Uterus (tissue), 4 donors: Measurements from ENCODE around the gene EVL. TPM values are rescaled to one million over a fixed set of nuclear protein-coding genes. Genes with fewer than 3 reads are reported as not detected.
"Not testable (repeated sequence)": the region's sequence is repeated elsewhere in the genome, so short reads cannot be mapped to it uniquely, and the experiment has no call there.

Experiments used
- DNase-seq, 2 donors: peaks; one replicate each; pipeline ENCODE4 v3.0.0-alpha.2; 2019 to 2020
- H3K27ac ChIP-seq, 2 donors: fragments of 200-600 bp; sonication (generic); 1 replicate in 1 of 2; 2 replicates in 1 of 2; pipeline ENCODE4 v1.5.1; 2016 to 2018
- H3K27me3 ChIP-seq, 2 donors: fragments of 200-600 bp; sonication (generic); one replicate each; pipeline ENCODE4 v1.5.1; 2018 to 2019; ENCODE audit warnings: control low read depth in 1 of 2
- H3K36me3 ChIP-seq, 2 donors: fragments of 200-600 bp; sonication (generic); one replicate each; pipeline ENCODE4 v1.5.1; 2019; ENCODE audit warnings: control low read depth in 1 of 2
- H3K4me1 ChIP-seq, 2 donors: fragments of 200-600 bp; sonication (generic); one replicate each; pipeline ENCODE4 v1.5.1; 2018 to 2019; ENCODE audit warnings: control low read depth in 1 of 2
- H3K4me3 ChIP-seq, 2 donors: fragments of 200-600 bp; sonication (generic); 1 replicate in 1 of 2; 2 replicates in 1 of 2; pipeline ENCODE4 v1.5.1; 2018 to 2019; ENCODE audit warnings: mild to moderate bottlenecking in 1 of 2
- H3K9me3 ChIP-seq, 2 donors: fragments of 200-600 bp; sonication (generic); one replicate each; pipeline ENCODE4 v1.5.1; 2019; ENCODE audit warnings: control low read depth in 1 of 2
- POLR2A ChIP-seq, 2 donors: fragments of 450-650 bp; IDR thresholded peaks; one replicate each; pipeline ENCODE4 v1.6.1; 2016; ENCODE audit warnings: antibody characterized with exemption in 2 of 2, mild to moderate bottlenecking in 1 of 2, moderate library complexity in 1 of 2
- intact Hi-C: fragments of 100-400 bp; cut with DNase I; formaldehyde crosslinking; loops from one replicate; pipeline ENCODE4 v1.15.1; 2023; ENCODE audit warnings: low total_unique reads
- total RNA-seq, 4 donors: library from RNA; depleted of rRNA in 3 of 4; stranded (reverse); fragments of >200 nt in 3 of 4; gene quantifications; one replicate each; pipeline versions ENCODE4 v1.1.0 to v1.2.4, GENCODE V29; 2014 to 2023
- TF ChIP-seq, protein P1 (sequence below), 4 experiments: fragments of 200-600 bp in 2 of 4; fragments of 450-650 bp in 2 of 4; sonication (generic) in 2 of 4; IDR thresholded peaks; one replicate each; pipeline ENCODE4 v1.5.1; 2016 to 2019; ENCODE audit warnings: antibody characterized with exemption in 4 of 4, mild to moderate bottlenecking in 2 of 4, moderate library complexity in 1 of 4
- donor health status: DM: yes; HTN: yes; CAD: no.

The EVL gene
- total RNA-seq, 4 donors from 2014 or later: 22.1 to 133 (median 67.5) TPM

DNA sequence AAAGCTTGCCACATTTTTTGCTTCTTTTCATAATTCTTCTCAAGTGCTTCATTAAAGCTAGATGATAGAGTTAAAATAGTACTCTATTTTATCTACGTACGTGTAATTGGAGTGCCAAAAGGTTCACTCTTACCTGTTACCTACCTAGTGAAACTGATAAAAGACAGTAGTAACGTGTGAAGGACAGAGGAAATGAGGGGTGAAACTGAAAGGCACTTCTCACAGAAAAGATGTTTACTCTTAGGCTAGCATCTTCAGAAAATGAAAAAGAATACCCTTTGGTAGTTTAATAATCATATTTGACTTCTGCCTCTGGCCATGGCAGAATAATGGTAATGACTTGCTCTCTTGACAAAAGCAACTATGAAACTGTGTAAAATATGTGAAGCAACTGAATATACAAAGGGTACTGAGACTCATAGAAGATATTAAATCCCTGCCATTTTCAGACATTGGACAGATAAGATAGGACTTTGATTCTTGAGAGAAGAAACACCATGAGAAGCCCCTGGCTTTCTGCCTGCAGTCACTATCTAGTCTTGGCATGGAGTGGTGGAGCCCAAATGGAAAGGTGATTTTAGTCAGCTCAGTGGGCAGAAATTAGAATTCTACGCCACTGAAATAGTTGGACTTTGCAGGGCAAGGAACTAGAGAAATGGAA lies 6.3 kb upstream of the EVL start:
- Histone ChIP-seq H3K27ac (no peak overlapping the region), H3K27me3 (no peaks in the 10 kb centered on the region), H3K4me1 (no peaks in the 10 kb centered on the region), H3K9me3 (no peaks in the 10 kb centered on the region), H3K36me3 (no peaks in the 10 kb centered on the region), H3K4me3 (no peak overlapping the region)
- DNase-seq: no peak
- intact Hi-C loops: no loop called here
- TF ChIP-seq POLR2A (IDR thresholded peaks at IDR 0.05): no peak
- TF ChIP-seq, protein P1, sequence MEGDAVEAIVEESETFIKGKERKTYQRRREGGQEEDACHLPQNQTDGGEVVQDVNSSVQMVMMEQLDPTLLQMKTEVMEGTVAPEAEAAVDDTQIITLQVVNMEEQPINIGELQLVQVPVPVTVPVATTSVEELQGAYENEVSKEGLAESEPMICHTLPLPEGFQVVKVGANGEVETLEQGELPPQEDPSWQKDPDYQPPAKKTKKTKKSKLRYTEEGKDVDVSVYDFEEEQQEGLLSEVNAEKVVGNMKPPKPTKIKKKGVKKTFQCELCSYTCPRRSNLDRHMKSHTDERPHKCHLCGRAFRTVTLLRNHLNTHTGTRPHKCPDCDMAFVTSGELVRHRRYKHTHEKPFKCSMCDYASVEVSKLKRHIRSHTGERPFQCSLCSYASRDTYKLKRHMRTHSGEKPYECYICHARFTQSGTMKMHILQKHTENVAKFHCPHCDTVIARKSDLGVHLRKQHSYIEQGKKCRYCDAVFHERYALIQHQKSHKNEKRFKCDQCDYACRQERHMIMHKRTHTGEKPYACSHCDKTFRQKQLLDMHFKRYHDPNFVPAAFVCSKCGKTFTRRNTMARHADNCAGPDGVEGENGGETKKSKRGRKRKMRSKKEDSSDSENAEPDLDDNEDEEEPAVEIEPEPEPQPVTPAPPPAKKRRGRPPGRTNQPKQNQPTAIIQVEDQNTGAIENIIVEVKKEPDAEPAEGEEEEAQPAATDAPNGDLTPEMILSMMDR (IDR thresholded peaks at IDR 0.05): no peak

DNA sequence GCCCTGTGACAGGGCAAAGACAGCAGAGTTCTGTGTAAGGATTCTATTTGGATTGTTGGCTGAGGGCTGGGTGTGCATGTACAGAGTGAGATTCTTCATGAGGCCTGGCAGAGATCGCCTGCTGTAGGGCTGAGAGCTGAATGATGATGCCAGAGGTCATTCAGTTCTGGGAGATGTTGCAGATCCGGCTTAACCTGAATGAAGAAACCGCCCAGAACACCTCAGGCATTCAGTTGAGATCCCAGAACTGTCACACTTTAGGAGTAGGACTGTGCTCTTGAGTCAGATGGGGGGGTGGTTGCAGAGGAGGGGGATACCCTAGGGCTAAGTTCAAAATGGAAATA lies 5.8 kb upstream of the EVL start:
- Histone ChIP-seq H3K36me3 (no peaks in the 10 kb centered on the region), H3K4me1 (no peaks in the 10 kb centered on the region), H3K9me3 (no peaks in the 10 kb centered on the region), H3K4me3 (no peak overlapping the region), H3K27me3 (no peaks in the 10 kb centered on the region), H3K27ac (no peak overlapping the region)
- intact Hi-C loops: no loop called here
- TF ChIP-seq, protein P1 (IDR thresholded peaks at IDR 0.05): no peak
- no peak for TF ChIP-seq POLR2A (IDR thresholded peaks at IDR 0.05)
- no peak for DNase-seq

DNA sequence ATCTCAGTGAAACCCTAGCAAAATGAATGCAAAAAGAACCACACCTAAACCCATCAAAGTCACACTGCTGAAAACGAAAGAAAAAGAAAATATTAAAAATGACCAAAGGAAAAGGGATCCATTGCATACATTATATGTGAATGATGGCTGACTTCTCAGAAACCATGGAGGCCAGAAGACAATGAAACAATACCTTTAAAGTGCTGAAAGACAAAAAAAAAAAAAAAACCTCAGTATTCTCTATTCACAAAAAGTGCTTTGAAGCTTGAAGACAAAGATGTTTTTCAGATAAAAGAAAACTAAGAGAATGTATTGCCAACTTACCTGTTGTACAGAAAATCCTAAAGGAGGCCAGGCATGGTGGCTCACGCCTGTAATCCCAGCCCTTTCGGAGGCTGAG lies 4.5 kb upstream of the EVL start:
- Histone ChIP-seq H3K27me3 (no peaks in the 10 kb centered on the region), H3K27ac (no peak overlapping the region), H3K36me3 (no peaks in the 10 kb centered on the region), H3K4me3 (no peak overlapping the region), H3K9me3 (no peaks in the 10 kb centered on the region), H3K4me1 (no peaks in the 10 kb centered on the region)
- intact Hi-C loops: no loop called here
- DNase-seq: no peak
- TF ChIP-seq, protein P1 (IDR thresholded peaks at IDR 0.05): no peak
- no peak for TF ChIP-seq POLR2A (IDR thresholded peaks at IDR 0.05)

DNA sequence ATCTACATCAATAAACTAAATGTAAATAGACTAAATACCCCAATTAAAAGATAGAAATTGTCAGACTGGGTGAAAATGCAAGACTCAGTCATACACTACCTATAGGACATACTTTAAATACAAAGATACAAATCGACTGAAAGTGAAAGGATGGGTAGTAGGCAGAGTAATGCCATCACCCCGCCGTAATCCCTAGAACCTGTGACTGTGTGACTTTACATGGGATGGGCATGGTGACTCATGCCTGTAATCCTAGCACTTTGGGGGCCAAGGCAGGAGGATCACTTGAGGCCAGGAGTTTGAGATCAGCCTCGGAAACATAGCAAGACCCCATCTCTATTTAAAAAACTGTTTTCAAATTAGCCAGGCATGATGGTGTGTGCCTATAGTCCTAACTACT lies 2.6 kb upstream of the EVL start:
- intact Hi-C loops: no loop called here
- no peaks in the 10 kb centered on the region for H3K9me3 ChIP-seq
- H3K4me1 ChIP-seq: no peaks in the 10 kb centered on the region
- H3K27me3 ChIP-seq: no peaks in the 10 kb centered on the region
- H3K4me3 ChIP-seq: no peak overlapping the region
- no peak for TF ChIP-seq POLR2A (IDR thresholded peaks at IDR 0.05)
- TF ChIP-seq, protein P1 (IDR thresholded peaks at IDR 0.05): no peak
- no peak overlapping the region for H3K27ac ChIP-seq
- no peak for DNase-seq
- H3K36me3 ChIP-seq: no peaks in the 10 kb centered on the region

DNA sequence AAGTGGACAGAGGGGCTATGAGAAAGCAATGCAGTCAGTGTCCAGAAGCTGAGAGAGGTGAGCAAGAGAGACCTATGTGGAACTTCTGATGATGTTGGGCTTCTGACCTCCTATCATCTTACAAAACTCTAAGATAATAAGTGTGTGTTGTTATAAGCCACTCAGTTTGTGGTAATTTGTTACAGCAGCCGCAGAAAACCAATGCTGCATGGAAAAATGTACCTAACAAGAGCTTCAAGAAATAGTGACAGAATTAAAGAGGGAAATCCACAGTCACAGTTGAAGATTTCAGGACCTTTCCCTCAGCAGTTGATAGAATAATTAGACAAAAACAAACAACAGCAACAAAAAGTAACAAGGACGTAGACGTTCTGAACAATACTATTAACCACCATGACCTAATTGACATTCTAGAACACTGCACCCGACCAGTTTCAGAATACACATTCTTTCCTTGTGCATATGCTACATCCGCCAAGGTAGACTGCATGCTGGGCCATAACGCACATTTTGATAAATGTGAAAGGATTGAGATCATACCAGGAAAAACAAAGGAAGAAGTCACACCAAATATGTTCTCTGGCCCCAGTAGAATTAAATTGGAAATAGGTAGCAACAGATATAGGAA lies 1.8 kb upstream of the EVL start:
- H3K27ac ChIP-seq: no peak overlapping the region
- no peaks in the 10 kb centered on the region for H3K9me3 ChIP-seq
- intact Hi-C loops: no loop called here
- no peaks in the 10 kb centered on the region for H3K27me3 ChIP-seq
- no peak for TF ChIP-seq POLR2A (IDR thresholded peaks at IDR 0.05)
- TF ChIP-seq, protein P1 (IDR thresholded peaks at IDR 0.05): no peak
- no peaks in the 10 kb centered on the region for H3K4me1 ChIP-seq
- no peaks in the 10 kb centered on the region for H3K36me3 ChIP-seq
- DNase-seq: no peak
- no peak overlapping the region for H3K4me3 ChIP-seq

DNA sequence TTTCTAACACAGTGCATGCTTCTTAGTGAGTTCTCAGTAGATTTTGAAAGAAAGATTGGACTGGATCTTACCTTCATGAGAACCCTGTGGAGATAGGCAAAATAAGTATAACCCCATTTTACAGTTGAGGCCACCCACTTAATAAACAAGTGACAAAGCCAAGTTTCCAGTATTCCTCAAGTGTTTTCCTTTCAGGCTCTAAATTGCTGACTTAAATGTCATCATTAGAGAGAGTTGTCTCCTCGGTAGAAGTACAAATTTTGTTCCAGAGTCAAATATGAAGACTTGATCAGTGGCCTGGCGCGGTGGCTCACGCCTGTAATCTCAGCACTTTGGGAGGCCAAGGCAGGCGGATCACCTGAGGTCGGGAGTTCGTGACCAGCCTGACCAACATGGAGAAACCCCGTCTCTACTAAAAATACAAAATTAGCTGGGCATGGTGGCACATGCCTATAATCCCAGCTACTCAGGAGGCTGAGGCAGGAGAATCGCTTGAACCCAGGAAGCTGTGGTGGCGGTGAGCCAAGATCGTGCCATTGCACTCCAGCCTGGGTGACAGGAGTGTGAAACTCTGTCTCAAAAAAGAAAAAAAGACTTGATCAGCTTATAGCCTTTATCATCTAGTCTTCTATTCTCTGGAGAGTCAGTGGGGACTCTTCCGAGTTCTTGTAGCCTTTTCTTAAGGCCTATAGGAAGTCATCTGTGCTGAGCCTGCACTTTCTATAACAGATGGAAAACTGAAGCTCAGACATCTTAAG lies 708 bp upstream of the EVL start:
- peak overlapping the region in 1 of 2 donors; percentile 7 for H3K27ac ChIP-seq
- H3K4me3 ChIP-seq, H3K9me3 ChIP-seq, H3K27me3 ChIP-seq, DNase-seq, H3K4me1 ChIP-seq, H3K36me3 ChIP-seq, intact Hi-C loops: not testable (repeated sequence)
